ENCODE data around the gene SVOP. TPM values are rescaled to one million over a fixed set of nuclear protein-coding genes. Genes with fewer than 3 reads are reported as not detected.
"Not testable (repeated sequence)": the region's sequence is repeated elsewhere in the genome, so short reads cannot be mapped to it uniquely, and the experiment has no call there.

SVOP gene
- total RNA-seq, 1 donor: under 0.01 TPM

DNA sequence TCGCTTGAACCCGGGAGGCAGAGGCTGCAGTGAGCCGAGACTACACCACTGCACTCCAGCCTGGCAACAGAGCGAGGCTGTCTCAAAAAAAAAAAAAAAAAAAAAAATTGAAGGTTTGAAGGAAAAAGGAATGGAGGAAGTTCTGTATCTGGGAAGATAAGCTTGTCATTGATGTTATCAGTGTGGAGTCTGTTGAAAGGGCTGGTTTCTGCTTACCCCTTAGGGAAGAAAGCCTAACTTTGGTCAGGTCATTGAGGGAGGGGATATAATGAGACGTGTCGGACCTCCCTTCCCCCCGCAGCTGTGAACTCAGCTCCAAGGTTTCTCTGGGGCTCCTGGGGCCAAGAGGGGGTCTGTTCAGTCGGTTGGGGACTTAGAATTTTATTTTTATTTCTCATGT is 124.5 kb downstream of the SVOP start:
- DNase-seq (ENCODE audit: low read depth in 2 of 3, low spot score in 2 of 3): peak in 2 of 3 donors; percentile 42 to 60

GRCh38 chr12:108895220-108895802 is 125.6 kb downstream of the SVOP start:
- DNase-seq (ENCODE audit: low read depth in 2 of 3, low spot score in 2 of 3): no peak

DNA sequence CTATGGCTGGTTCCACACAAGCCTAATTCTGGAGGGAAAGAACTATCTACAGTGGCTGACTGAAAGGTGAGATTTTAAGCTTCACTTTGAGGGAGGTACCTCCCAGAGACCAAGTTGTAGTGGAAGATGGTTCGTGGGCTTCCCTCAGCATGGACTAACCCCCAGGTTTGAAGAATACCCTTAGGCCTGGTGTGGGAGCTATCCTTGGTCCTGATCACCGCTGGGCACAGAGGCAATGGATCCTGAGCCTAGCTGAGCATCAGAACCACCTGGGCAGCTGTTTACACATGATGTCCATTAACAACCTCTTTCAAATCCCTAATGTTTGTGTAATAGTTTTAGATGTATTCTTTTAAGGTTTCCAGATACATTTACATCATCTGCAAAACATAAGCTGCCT is 130.7 kb downstream of the SVOP start:
- DNase-seq (ENCODE audit: low read depth in 2 of 3, low spot score in 2 of 3): peak in 1 of 3 donors; percentile 34

GRCh38 chr12:108888031-108888430 is 132.8 kb downstream of the SVOP start:
- no peak for DNase-seq (ENCODE audit: low read depth in 2 of 3, low spot score in 2 of 3)

DNA sequence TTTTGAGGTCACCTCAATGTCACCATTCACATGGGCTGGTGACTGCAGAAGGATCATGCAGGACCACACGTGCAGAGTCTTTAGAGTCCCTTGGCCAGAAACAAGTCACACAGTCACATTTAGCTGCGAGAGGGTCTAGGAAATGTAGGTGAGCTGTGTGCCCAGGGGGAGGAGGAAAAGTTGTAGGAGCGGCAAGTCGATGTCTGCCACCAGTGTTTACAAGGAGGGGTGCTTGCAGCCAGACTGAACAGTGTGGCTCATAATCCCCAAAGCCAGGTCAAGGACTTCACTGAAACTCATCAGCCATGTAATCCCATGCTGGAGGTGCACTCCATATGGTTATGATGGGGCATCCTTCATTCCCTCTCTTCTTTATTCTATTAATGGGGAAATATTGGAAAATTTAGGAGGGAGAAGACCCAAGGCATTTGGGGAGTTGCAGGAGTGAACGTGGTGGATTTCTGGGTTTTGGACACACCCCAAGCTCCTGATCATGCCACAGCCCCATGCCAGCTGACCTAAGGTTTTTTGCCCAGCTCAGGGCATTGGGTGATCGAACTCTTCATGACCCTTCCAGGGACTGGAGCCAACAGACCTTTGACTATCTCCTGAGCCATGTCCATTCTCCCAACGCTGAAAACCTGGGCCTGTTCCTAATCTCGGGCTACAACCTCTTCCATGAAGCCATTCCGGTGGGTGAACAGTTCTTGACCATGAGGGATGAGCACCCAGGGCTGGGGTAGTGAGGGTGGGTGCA is 133.8 kb downstream of the SVOP start:
- DNase-seq (ENCODE audit: low read depth in 2 of 3, low spot score in 2 of 3): no peak

- peak; percentile 28 to 81 (median 62) for DNase-seq (ENCODE audit: low read depth in 2 of 3, low spot score in 2 of 3)
These were observed 136.5 kb downstream of the SVOP start for GRCh38 chr12:108884116-108885012.

GRCh38 chr12:108881953-108882352 is 138.9 kb downstream of the SVOP start:
- no peak for DNase-seq (ENCODE audit: low read depth in 2 of 3, low spot score in 2 of 3)

- DNase-seq (ENCODE audit: low read depth in 2 of 3, low spot score in 2 of 3): no peak
These were observed 141.1 kb downstream of the SVOP start, which contains the start of gene DAO for GRCh38 chr12:108879615-108880254. Gene DAO (plus strand): TSS chr12:108880092. CDS start chr12:108885007, 4,915 bp downstream.

- DNase-seq (ENCODE audit: low read depth in 2 of 3, low spot score in 2 of 3): no peak
These were observed 144.3 kb downstream of the SVOP start for GRCh38 chr12:108876550-108876949.

GRCh38 chr12:108875682-108876361 is 145.0 kb downstream of the SVOP start:
- DNase-seq (ENCODE audit: low read depth in 2 of 3, low spot score in 2 of 3): peak in 1 of 3 donors; percentile 51

DNA sequence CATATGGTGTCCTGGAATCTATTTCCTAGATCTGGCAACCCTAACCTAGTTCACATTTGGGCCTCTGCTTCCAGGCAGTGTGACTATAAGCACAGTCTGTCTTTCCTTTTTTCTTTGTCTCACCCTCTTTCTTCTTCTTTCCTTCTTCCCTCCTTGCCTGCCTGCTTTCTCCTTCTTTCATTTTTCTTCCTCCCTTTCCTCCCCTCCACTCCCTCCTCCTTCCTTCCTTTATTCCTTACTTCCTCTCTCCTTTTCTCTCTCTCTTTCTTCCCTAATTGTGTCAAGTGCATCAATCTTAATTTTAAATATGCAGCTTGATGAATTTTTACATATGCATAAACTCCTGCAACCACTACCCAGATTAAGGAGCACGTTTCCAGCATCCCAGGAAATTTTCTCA is 145.6 kb downstream of the SVOP start:
- DNase-seq (ENCODE audit: low read depth in 2 of 3, low spot score in 2 of 3): no peak

DNA sequence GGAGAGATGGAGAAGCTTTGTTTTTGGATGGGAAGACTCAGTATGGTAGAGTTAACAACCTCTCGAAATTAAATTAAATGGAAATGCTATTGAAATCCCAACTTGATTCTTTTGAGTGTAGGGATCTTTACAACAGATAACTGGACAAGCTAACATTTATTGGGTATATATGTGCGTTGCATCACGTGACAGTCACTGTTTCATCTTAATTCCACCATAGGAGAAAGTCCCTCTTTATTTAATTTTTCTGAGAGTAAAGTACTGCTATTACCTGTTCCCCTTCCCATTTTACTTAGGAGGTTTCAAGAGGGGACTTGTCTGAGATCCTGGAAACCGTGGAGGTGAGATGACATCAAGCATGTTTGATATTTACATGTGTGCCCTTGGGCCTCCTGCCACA is 152.1 kb downstream of the SVOP start:
- DNase-seq (ENCODE audit: low read depth in 2 of 3, low spot score in 2 of 3): no peak

DNA sequence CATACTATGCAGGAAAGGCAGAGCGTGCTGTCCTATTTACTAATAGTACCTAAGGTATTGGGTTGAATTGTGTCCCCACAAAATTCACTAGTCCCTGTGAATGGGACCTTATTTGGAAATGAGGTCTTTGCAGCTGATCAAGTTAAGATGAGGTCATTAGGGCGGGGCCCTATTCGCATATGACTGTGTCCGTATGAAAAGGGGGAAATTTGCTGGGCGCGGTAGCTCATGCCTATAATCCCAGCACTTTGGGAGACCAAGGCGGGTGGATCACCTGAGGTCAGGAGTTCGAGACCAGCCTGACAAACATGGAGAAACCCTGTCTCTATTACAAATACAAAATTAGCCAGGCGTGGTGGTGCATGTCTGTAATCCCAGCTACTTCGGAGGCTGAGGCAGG is 154.8 kb downstream of the SVOP start:
- DNase-seq (ENCODE audit: low read depth in 2 of 3, low spot score in 2 of 3): not testable (repeated sequence)

DNA sequence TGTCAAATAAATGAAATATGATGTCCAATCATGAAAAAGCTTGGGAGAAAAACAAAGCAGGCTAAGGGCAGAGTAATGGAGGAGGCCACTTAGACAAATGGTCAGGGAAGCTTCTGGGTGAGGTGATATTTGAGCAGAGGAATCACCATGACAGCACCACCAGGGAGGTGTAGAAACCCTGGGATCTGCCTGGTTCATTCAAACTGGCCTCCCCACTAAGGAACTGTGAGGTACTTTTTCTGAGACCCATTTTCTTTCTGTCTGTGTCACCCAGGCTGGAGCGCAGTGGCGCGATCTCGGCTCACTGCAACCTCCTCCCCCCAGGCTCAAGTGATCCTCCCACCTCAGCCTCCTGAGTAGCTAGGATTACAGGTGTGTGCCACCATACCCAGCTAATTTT is 155.7 kb downstream of the SVOP start:
- no peak for DNase-seq (ENCODE audit: low read depth in 2 of 3, low spot score in 2 of 3)

DNA sequence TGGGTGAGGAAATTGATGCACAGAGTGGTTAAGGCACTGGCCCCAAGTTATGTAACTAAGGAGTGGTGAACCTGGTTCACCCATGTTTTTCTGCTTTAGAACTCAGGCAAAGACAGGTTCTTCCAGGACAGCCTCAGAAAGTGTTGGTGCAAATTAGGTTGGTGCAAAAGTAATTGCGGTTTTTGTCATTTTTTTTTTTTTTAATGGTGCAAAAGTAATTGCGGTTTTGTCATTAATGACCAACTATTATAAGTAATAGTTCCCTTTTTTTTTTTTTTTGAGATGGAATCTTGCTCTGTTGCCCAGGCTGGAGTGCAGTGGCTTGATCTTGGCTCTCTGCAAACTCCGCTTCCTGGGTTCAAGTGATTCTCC is 158.3 kb downstream of the SVOP start:
- DNase-seq (ENCODE audit: low read depth in 2 of 3, low spot score in 2 of 3): no peak

DNA sequence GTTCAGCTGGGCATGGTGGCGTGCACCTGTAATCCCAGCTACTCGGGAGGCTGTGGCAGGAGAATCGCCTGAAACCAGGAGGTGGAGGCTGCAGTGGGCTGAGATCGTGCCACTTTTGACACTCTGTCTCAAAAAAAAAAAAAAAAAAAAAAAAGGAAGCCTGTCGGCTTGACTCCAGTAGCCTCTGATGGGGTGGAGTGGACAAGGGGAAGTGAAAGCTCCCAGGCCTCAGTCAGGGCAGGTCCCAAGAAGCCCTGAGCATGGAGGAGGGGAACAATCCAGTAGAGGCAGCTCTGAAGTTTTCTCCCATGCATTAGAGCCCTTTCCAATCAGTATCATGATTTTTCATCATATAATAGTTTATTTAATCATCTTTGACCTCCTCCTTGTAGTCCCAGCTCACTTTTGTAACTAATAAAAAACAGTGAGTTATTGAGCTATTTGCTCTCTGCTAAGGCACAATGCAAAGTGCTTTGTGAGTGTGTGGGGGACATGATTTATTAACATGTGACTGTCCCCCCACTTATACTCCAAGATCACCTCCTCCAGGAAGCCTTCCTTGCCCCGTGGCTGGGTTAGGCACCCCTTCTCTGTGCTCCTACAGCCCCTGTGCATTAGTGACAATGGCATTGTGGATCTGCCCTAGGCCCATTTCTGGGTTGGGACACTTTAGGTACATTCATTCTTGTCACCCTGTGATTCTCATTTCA is 158.8 kb downstream of the SVOP start:
- DNase-seq (ENCODE audit: low read depth in 2 of 3, low spot score in 2 of 3): no peak

DNA sequence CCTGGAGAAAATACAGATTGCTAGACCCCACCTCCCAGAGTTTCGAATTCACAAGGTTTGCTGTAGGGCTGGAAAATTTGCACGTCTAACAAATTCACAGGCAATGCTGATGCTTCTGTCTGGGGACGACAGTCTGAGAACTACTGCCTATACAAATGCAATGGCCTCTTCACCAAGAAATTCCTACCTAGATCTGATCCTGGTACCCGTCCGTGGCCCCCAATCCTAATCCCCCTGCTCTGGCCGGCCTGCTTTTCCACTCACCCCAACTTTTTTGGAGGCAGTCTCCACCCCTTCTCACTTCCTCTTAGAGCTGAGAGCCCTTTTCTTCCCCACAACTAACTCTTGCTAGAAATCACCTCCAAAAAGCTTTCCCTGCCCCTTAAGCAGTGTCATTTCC is 160.4 kb downstream of the SVOP start:
- no peak for DNase-seq (ENCODE audit: low read depth in 2 of 3, low spot score in 2 of 3)

- no peak for DNase-seq (ENCODE audit: low read depth in 2 of 3, low spot score in 2 of 3)
These were observed 161.0 kb downstream of the SVOP start for GRCh38 chr12:108859923-108860291.

DNA sequence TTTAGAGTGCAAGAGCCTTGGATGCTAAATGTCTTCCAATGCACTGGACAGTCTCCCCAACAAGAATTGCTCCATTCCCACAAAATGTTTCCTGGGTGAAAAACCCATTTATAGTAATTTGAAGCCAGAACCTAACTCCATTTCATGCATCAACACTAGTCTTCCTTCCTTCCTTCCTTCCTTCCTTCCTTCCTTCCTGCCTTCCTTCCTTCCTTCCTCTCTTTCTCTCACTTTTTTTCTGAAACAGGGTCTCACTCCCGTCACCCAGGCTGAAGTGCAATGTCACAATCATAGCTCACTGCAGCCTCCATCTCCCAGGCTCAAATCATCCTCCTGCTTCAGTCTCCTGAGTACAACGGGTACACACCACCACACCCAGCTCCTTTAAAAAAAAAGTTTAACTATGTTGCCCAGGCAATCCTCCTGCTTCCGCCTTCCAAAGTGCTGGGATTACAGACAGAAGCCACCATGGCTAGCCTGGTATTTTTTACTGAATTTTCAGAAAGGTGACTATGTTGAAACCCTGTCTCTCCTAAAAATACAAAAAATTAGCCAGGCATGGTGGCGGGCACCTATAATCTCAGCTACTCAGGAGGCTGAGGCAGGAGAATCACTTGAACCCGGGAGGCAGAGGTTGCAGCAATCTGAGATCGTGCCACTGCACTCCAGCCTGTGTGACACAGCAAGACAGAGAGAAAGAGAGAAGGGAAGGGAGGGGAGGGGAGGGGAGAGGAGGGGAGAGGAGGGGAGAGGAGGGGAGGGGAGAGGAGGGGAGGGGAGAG is 161.5 kb downstream of the SVOP start:
- DNase-seq (ENCODE audit: low read depth in 2 of 3, low spot score in 2 of 3): not testable (repeated sequence)

All from hematopoietic multipotent progenitor cell (in vitro differentiated cells).